ENCODE results near the gene SLC7A1.

- no peak for TF ChIP-seq CTCF (IDR thresholded peaks at IDR 0.05; ENCODE audit: low read length)
- no peak for TF ChIP-seq EZH2 (IDR thresholded peaks at IDR 0.05; ENCODE audit: borderline replicate concordance, low read length)
Measured at GRCh38 chr13:29522044-29522685, 73.3 kb downstream of the SLC7A1 start.
